Measurements from ENCODE around the gene MACROH2A2. TPM values are rescaled to one million over a fixed set of nuclear protein-coding genes. Genes with fewer than 3 reads are reported as not detected.

MACROH2A2 gene
- total and polyA plus RNA-seq, 2 of the 13 experiments (the other 11 are each of a cell fraction or from before 2014, with no cell fraction given) = 9.8 to 43.1 TPM

DNA sequence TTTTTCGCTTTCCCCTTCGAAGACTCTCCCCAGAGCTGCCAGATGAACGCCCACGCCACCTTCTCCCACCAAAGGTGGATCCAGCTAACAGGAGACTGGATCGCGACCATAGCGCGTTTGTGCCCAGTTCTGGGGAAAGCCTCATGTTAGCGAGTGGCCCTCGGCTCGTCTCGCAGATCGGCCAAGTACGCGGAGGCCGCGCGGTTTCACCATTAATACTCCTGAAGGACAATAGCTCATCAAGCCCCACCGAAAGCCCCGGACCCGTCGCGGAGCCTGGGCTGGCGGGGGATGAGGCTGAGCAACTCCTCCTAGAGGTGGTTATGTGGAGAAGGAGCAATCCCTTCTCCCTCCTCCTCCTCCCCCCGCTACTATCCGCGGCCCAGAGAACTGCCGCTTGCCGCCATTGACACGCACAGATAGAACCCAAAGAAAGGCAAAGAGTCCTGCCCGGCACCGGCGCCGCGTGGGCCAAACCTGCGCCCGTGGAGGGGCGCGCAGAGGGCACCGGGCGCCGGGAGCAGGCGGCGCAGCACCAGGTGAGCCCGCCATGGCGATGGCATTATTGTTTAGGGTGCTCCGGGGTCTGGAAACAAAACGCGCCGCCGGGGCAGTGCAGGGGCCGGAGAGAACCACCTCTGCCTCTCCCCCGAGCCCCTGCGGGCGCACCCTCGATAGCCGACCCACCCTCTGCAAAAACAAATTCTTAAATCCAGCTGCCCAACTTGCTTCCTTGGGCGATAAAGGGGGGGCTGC lies at the start of gene MACROH2A2 (continued):
- TF ChIP-seq HMGXB3 (CRISPR knock-in tag; IDR thresholded peaks at IDR 0.05; ENCODE audit: borderline replicate concordance) (no peak), ZNF816 (CRISPR knock-in tag; IDR thresholded peaks at IDR 0.05; ENCODE audit: borderline replicate concordance) (peak; percentile 78; the same call in 1 of the 2 replicates), ZBTB8A (CRISPR knock-in tag; IDR thresholded peaks at IDR 0.05; ENCODE audit: borderline replicate concordance, low read depth) (no peak), ZNF781 (CRISPR knock-in tag; IDR thresholded peaks at IDR 0.05; ENCODE audit: borderline replicate concordance, not compliant biosample characterization) (peak; percentile 33), IRF2 (CRISPR knock-in tag; IDR thresholded peaks at IDR 0.05) (peak; percentile 18; the same call in 1 of the 2 replicates), ARNT2 (CRISPR knock-in tag; IDR thresholded peaks at IDR 0.05; ENCODE audit: low read depth) (peak; percentile 56; the same call in 1 of the 2 replicates), ZNF562 (CRISPR knock-in tag; IDR thresholded peaks at IDR 0.05; ENCODE audit: borderline replicate concordance) (no peak), PTBP1 (IDR thresholded peaks at IDR 0.05; ENCODE audit: low read depth, low read length, poor library complexity, severe bottlenecking) (no peak), IKZF4 (CRISPR knock-in tag; IDR thresholded peaks at IDR 0.05; ENCODE audit: borderline replicate concordance, low read depth, not compliant biosample characterization) (no peak), MTA3 (CRISPR knock-in tag; IDR thresholded peaks at IDR 0.05) (no peak), ZNF30 (CRISPR knock-in tag; IDR thresholded peaks at IDR 0.05) (0 out of 2 replicates have a peak, but pooled peaks have one; percentile 42), ZNF616 (CRISPR knock-in tag; IDR thresholded peaks at IDR 0.05; ENCODE audit: low read depth) (no peak; the same call in 1 of the 2 replicates), MED1 (CRISPR knock-in tag; IDR thresholded peaks at IDR 0.05) (peak; percentile 46; the same call in 1 of the 2 replicates), ZFY (CRISPR knock-in tag; IDR thresholded peaks at IDR 0.05) (peak; percentile 55), GZF1 (CRISPR knock-in tag; IDR thresholded peaks at IDR 0.05) (no peak), TFDP1 (CRISPR knock-in tag; IDR thresholded peaks at IDR 0.05; ENCODE audit: borderline replicate concordance) (no peak; the same call in 1 of the 2 replicates), PITX1 (CRISPR knock-in tag; IDR thresholded peaks at IDR 0.05) (no peak; the same call in 1 of the 2 replicates)
- TF ChIP-seq, protein P1, sequence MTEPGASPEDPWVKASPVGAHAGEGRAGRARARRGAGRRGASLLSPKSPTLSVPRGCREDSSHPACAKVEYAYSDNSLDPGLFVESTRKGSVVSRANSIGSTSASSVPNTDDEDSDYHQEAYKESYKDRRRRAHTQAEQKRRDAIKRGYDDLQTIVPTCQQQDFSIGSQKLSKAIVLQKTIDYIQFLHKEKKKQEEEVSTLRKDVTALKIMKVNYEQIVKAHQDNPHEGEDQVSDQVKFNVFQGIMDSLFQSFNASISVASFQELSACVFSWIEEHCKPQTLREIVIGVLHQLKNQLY (CRISPR knock-in tag; IDR thresholded peaks at IDR 0.05) = no peak; the same call in 1 of the 2 replicates
- TF ChIP-seq, protein P2, sequence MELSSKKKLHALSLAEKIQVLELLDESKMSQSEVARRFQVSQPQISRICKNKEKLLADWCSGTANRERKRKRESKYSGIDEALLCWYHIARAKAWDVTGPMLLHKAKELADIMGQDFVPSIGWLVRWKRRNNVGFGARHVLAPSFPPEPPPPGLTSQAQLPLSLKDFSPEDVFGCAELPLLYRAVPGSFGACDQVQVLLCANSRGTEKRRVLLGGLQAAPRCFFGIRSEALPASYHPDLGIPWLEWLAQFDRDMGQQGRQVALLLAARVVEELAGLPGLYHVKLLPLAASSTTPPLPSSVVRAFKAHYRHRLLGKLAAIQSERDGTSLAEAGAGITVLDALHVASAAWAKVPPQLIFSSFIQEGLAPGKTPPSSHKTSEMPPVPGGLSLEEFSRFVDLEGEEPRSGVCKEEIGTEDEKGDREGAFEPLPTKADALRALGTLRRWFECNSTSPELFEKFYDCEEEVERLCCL (CRISPR knock-in tag; IDR thresholded peaks at IDR 0.05; ENCODE audit: borderline replicate concordance) = no peak
- TF ChIP-seq, protein P3, sequence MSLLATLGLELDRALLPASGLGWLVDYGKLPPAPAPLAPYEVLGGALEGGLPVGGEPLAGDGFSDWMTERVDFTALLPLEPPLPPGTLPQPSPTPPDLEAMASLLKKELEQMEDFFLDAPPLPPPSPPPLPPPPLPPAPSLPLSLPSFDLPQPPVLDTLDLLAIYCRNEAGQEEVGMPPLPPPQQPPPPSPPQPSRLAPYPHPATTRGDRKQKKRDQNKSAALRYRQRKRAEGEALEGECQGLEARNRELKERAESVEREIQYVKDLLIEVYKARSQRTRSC (CRISPR knock-in tag; IDR thresholded peaks at IDR 0.05; ENCODE audit: low read depth) = no peak
